ENCODE data around the gene HSPH1. TPM values are rescaled to one million over a fixed set of nuclear protein-coding genes. Genes with fewer than 3 reads are reported as not detected.
"Not testable (repeated sequence)": the region's sequence is repeated elsewhere in the genome, so short reads cannot be mapped to it uniquely, and the experiment has no call there.

Gene HSPH1
- polyA plus RNA-seq, 3 donors: 105 to 135 (median 128) TPM

- no peak for DNase-seq
These were observed 60.1 kb downstream of the HSPH1 start for GRCh38 chr13:31101472-31102170.

GRCh38 chr13:31100721-31101120 is 61.0 kb downstream of the HSPH1 start:
- DNase-seq: no peak

DNA sequence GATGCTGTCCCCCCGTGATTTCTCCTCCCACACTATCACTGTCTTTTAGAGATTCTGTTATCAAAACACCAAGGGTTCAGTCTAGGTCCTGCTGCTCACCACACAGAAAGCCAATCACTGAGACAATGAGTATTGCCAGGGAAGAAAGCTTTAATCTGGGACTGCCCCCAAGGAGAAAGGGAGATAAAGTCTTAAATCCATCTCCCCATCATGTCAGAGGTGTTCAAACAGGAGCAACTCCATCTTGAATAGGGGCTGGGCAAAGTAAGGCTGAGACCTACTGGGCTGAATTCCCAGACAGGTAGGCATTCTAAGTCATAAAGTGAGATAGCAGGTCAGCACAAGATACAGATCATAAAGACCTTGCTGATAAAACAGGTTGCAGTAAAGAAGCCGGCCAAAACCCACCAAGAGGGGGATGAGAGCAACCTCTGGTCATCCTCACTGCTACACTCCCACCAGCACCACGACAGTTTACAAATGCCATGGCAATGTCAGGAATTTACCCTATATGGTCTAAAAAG is 63.7 kb downstream of the HSPH1 start:
- DNase-seq: not testable (repeated sequence)

DNA sequence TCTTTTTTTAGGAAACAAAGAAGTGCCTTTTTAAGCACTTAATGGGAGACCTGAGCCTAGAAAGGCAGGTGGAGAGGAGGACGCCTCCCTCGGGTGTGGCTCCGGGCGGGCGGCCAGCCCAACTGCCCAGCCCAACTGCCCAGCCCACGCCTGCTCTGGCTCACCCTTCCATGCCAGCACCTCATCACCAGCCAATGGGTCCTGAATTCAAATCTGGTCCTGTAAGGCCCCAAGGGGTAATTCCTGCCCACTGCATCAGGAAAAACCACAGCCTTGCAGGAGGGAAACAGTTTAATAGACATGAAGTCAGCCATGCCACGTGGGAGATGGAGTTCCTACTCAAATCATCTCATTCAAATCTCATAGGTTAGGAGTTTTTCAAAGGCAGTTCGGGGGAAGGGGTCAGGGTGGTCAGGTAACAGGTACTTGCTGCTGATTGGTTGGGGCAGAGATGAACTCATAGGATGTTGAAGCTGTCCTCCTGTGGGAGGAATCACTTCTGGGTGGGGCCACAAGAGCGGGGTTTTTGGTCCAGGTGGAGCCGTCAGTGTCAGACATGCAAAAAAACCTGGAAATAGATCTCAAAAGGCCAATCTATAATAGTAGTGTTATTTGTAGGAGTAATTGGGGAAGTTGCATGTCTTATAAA is 64.9 kb downstream of the HSPH1 start:
- DNase-seq: no peak

DNA sequence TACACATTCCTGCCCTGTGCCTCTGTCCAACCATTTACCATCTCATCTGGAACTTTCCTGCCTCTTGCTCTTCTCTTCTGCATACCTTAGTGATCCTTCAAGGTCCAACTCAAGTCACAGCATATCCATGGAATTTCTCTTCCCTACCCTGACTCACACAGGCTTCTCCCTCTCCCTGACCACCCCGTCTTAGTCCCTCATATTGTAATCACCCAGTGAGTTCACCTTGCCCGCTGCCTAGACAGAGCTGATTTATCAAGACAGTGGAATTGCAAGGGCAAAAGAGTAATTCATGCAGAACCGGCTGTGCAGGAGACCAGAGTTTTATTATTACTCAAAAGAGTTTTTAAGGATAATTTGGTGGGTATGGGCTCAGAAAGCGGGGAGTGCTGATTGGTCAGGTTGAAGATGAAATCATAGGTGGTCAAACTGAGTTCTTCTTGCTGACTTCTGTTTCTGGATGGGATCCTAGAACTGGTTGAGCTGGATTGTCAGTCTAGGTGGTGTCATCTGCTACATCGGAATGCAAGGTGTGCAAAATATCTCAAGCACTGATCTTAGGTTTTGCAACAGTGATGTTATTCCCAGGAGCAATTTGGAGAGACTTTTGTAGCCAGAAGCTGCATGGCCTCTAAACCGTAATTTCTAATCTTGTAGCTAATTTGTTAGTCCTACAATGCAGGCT is 67.2 kb downstream of the HSPH1 start:
- no peak for DNase-seq

- no peak for DNase-seq
These were observed 68.4 kb downstream of the HSPH1 start for GRCh38 chr13:31093145-31093885.

DNA sequence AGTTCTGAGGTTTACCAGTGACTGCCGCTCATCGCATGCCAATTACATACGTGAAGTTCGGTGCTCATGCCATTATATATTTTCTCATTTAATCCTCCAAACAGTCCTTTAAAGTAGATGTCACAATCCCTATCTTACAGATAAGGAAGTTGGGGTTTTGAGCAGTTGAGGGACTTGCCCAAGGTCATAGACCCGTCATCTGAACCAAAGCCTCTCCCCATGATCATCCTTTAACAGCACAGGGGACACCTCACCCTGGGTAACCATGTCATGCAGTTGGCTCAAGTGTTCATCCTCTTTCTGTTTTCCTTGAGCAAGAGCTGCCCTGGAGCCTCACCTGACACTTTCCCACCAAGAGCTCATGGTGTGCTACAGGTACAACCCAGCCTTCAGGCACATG is 69.1 kb downstream of the HSPH1 start:
- no peak for DNase-seq

GRCh38 chr13:31090961-31091624 is 70.6 kb downstream of the HSPH1 start:
- DNase-seq: peak; percentile 10

DNA sequence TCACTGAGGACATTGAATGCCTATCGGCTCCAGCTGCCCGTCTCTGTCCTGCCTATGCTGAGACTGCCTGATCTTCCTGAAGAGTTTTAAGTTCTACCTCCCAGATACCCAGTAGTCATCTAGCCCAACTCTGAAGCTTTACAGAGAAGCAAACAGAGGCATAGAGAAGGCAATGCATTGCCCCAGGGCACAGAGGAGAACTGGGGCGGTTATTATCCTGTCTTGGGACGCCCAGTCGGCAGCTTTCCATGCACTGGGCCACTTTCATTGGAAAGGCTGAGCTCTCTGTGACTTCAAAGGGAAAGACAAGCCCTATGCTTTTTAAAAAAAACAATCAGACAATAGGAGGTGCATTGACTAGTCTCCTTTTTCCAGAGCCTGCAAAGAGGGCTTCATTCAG is 71.6 kb downstream of the HSPH1 start:
- DNase-seq: no peak

GRCh38 chr13:31089649-31090048 is 72.1 kb downstream of the HSPH1 start:
- DNase-seq: no peak

- no peak for DNase-seq
These were observed 72.8 kb downstream of the HSPH1 start for GRCh38 chr13:31088826-31089420.

Other genes starting within 250 kb of the HSPH1 start
- gene TEX26, start 229.2 kb downstream of the HSPH1 start, polyA plus RNA-seq (ENCODE audit: insufficient read length in 3 of 3): 1 to 10 TPM; 1.3 to 1.9 (median 1.5) TPM
- gene B3GLCT, start 38.1 kb upstream of the HSPH1 start, polyA plus RNA-seq (ENCODE audit: insufficient read length in 3 of 3): 10 to 100 TPM; 16.7 to 22.1 (median 16.8) TPM